Posterior vena cava (tissue), 2 donors: ENCODE measurements around the gene ELMOD3. TPM values are rescaled to one million over a fixed set of nuclear protein-coding genes. Genes with fewer than 3 reads are reported as not detected.
"Not testable (repeated sequence)": the region's sequence is repeated elsewhere in the genome, so short reads cannot be mapped to it uniquely, and the experiment has no call there.

Experiments used
- DNase-seq: peaks from one replicate; pipeline ENCODE4 v3.0.0-alpha.2; 2020; ENCODE audit warnings: low spot score
- intact Hi-C, 2 donors: fragments of 100-400 bp; cut with DNase I; formaldehyde crosslinking; loops; one replicate each; pipeline versions ENCODE4 v1.14.1 to v1.14.2; 2022 to 2023
- total RNA-seq, 2 donors: library from RNA; stranded (reverse); fragmentation: NEBNext Ultra II Directional; extraction: Animal tissue kit (Norgen Biotek cat#: 25700); gene quantifications; one replicate each; pipeline ENCODE4 v1.2.1, GENCODE V29; 2021
- donor health status: DM: yes; HTN: yes; CAD: no.
- donor health status: DM: yes; HTN: yes; CAD: no.

Gene ELMOD3
- total RNA-seq, 2 donors from 2014 or later = 11.2 to 13.1 TPM

GRCh38 chr2:85396531-85397470 lies 42.2 kb downstream of the ELMOD3 start:
- peak; percentile 58 for DNase-seq

GRCh38 chr2:85397925-85398331 lies 43.4 kb downstream of the ELMOD3 start:
- peak; percentile 62 for DNase-seq
- intact Hi-C loops = no loop called here

More at GRCh38 chr2:85396531-85397470, 42.2 kb downstream of the ELMOD3 start:
- intact Hi-C loops = no loop called here

GRCh38 chr2:85398426-85399182 lies 44.0 kb downstream of the ELMOD3 start:
- intact Hi-C loops = no loop called here
- peak; percentile 72 for DNase-seq

GRCh38 chr2:85399183-85399455 lies 44.5 kb downstream of the ELMOD3 start:
- intact Hi-C loops = no loop called here
- no peak for DNase-seq

GRCh38 chr2:85400023-85400422 lies 45.5 kb downstream of the ELMOD3 start:
- intact Hi-C loops = no loop called here
- DNase-seq = no peak

GRCh38 chr2:85400541-85401463 lies 46.2 kb downstream of the ELMOD3 start:
- intact Hi-C loops = no loop called here
- peak; percentile 70 for DNase-seq

- intact Hi-C loops = no loop called here
Measured at GRCh38 chr2:85401464-85401805, 46.9 kb downstream of the ELMOD3 start.

GRCh38 chr2:85401844-85402243 lies 47.3 kb downstream of the ELMOD3 start:
- intact Hi-C loops = no loop called here
- peak; percentile 48 for DNase-seq

More at GRCh38 chr2:85401464-85401805, 46.9 kb downstream of the ELMOD3 start:
- DNase-seq = peak; percentile 70

GRCh38 chr2:85405201-85406059 lies 50.9 kb downstream of the ELMOD3 start:
- no peak for DNase-seq

GRCh38 chr2:85409845-85410583 lies 55.4 kb downstream of the ELMOD3 start, which contains the start of gene CAPG:
CAPG (minus strand) TSS chr2:85410366; CDS start chr2:85402145, 8,221 bp downstream.
- intact Hi-C loops = loop anchor here in 1 of 2 donors (5.0 kb wide), 1 partner anchor 933 kb away; no protein-coding TSS in a partner anchor
- no peak for DNase-seq

More at GRCh38 chr2:85405201-85406059, 50.9 kb downstream of the ELMOD3 start:
- intact Hi-C loops = no loop called here

GRCh38 chr2:85410584-85411404 lies 56.2 kb downstream of the ELMOD3 start:
- intact Hi-C loops = loop anchor here in 1 of 2 donors (5.0 kb wide), 1 partner anchor 933 kb away; no protein-coding TSS in a partner anchor
- no peak for DNase-seq

- no peak for DNase-seq
- intact Hi-C loops = loop anchor here in 1 of 2 donors (5.0 kb wide), 1 partner anchor 934 kb away; no protein-coding TSS in a partner anchor
Measured at GRCh38 chr2:85411405-85411748, 56.8 kb downstream of the ELMOD3 start.

- intact Hi-C loops = loop anchor here in 1 of 2 donors (5.0 kb wide), 1 partner anchor 937 kb away; no protein-coding TSS in a partner anchor
- peak; percentile 88 for DNase-seq
Measured at GRCh38 chr2:85413592-85414420, 59.2 kb downstream of the ELMOD3 start.

GRCh38 chr2:85414421-85414759 lies 59.8 kb downstream of the ELMOD3 start:
- intact Hi-C loops = loop anchor here in 1 of 2 donors (5.0 kb wide), 1 partner anchor 937 kb away; no protein-coding TSS in a partner anchor
- DNase-seq = not testable (repeated sequence)

GRCh38 chr2:85414761-85415553 lies 60.4 kb downstream of the ELMOD3 start:
- no peak for DNase-seq
- intact Hi-C loops = loop anchor here in 1 of 2 donors (5.0 kb wide), 1 partner anchor 938 kb away; no protein-coding TSS in a partner anchor
